ENCODE measurements around the gene MPPED1.

MPPED1 gene

DNA sequence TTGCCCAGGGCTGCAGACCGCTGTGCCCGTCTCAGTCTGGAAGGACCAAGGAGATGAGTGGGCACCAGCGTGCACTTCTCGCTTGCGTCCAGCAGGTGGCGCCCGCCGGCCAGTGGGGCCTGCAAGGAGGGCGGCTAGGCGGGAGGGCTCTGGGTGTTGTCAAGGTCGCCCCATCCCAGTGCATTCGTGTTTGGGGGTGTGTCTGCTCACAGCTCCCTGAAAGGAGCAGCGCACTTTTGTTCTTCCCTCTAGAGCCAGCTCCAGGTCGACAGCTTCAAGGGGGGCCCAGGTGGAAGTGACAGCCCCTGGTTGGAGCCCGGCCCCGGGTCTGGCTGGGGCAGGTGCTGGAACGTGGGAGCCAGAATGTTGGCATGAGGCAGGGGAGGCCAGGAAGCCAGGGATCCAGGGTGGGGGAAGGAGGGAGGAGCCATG is 23.4 kb upstream of the MPPED1 start:
- TF ChIP-seq, protein P1, sequence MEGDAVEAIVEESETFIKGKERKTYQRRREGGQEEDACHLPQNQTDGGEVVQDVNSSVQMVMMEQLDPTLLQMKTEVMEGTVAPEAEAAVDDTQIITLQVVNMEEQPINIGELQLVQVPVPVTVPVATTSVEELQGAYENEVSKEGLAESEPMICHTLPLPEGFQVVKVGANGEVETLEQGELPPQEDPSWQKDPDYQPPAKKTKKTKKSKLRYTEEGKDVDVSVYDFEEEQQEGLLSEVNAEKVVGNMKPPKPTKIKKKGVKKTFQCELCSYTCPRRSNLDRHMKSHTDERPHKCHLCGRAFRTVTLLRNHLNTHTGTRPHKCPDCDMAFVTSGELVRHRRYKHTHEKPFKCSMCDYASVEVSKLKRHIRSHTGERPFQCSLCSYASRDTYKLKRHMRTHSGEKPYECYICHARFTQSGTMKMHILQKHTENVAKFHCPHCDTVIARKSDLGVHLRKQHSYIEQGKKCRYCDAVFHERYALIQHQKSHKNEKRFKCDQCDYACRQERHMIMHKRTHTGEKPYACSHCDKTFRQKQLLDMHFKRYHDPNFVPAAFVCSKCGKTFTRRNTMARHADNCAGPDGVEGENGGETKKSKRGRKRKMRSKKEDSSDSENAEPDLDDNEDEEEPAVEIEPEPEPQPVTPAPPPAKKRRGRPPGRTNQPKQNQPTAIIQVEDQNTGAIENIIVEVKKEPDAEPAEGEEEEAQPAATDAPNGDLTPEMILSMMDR (IDR thresholded peaks at IDR 0.05): peak; percentile 99

DNA sequence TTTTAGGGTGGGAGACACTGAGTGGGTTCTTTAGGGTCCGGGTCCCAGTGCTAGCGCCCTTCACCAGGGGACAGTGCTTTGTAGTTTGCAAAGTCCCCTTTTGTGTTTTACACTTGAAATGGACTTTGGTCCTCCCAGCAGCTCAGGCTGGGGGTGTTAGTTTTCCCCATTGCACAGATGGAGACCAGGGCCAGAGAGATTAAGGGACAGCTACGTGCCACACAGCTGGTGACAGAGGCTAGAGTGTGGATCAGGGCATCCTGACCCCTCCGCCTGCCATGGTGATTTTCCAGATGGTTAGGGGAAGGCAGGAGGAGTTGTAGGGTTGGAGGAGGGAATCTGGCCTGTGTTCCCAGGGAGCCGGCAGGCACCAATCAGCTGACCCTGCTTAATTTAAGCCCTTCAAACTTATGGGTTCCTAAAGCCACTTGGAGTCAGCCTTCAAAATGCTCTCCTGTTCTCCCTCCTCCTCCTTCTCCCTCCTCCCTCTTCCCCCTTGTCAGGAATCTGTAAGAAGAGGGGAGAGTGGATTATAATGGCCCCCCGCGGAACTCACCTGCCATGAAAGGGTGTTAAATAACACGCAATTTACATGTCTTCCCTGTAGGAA is 22.5 kb upstream of the MPPED1 start:
- TF ChIP-seq, protein P1 (IDR thresholded peaks at IDR 0.05): no peak

DNA sequence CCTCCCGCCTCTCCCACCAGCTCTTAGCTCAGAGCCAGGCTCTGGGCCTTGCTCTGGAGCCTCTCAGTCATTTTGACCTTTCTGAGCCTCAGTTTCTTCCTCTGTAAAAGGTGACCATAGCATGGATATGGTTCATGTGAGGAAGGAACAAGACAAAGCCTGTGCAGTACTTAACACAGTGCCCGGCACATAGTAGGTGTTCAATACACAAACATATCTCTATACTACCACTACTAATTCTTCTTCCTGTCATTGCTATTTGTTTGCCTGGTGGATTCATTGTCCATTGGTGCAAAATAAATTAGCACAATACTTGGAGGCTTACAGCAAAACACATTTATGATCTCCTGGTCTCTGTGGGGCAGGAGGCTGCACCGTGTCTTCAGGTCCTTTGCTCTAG is 21.6 kb upstream of the MPPED1 start:
- TF ChIP-seq, protein P1 (IDR thresholded peaks at IDR 0.05): no peak

DNA sequence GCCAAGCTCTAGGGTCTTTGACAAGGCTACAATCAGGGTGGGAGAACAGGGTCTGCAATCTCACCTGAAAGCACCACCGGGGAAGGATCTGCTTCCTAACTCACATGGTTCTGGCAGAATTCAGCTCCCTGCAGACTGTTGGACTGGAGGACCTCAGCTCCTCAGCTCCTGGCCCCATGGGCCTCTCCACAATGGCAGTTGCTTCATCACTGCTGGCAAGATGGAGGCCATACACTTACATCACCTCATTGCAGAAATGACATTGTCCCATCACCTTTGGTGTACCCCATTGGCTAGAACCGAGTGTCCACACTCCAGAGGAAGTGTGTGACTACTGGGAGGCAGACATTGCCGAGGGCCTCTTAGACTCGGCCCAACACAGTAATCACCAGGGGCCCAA is 20.9 kb upstream of the MPPED1 start:
- TF ChIP-seq, protein P1 (IDR thresholded peaks at IDR 0.05): no peak

DNA sequence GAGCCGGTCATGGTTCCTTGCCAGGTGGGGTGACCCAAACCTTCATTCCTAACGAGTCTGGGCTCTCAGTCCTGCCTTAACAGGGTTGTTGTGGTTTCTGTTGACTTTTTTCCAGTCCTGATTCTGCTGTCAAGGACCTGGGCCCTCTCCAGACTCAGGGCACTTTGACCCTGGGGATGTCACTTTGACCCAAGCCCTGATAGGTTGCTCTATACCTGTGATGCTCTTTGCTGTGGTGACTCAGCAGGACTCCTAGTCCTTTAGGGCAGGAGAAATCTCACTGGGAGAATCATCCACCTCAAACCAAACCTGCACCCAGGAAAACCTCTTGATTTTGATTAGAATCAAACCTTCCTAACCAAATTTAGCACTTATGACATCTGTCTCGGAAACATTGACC is 20.5 kb upstream of the MPPED1 start:
- TF ChIP-seq, protein P1 (IDR thresholded peaks at IDR 0.05): no peak

DNA sequence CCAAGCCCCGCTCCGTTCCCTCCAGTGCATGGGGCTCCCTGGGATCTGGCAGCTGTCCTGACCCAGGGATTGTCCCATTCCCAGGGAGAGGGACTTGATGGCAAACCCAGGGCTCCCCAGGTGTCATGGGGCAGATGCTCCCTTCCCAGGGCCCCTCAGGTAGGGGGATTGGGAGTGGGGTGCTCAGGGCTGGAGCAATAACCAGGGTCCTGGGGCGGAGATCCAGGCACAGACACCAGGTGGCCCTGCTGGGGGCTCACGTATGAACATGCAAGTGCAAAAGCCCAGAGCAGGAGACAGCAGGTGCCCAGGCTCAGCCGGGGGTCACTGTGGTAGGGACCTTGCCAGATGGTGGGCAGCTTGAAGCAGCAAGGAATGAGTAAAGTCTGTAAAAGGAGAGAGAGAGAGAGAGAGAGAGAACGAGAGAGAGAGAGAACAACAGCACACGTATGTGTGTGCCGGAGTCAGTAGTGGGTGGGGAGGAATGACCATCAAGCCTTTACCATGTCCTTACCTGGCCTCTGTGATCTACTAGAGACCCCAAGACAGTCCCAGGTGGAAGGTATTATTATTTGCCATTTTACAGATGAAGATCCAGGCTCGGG is 19.3 kb upstream of the MPPED1 start:
- TF ChIP-seq, protein P1 (IDR thresholded peaks at IDR 0.05): no peak

DNA sequence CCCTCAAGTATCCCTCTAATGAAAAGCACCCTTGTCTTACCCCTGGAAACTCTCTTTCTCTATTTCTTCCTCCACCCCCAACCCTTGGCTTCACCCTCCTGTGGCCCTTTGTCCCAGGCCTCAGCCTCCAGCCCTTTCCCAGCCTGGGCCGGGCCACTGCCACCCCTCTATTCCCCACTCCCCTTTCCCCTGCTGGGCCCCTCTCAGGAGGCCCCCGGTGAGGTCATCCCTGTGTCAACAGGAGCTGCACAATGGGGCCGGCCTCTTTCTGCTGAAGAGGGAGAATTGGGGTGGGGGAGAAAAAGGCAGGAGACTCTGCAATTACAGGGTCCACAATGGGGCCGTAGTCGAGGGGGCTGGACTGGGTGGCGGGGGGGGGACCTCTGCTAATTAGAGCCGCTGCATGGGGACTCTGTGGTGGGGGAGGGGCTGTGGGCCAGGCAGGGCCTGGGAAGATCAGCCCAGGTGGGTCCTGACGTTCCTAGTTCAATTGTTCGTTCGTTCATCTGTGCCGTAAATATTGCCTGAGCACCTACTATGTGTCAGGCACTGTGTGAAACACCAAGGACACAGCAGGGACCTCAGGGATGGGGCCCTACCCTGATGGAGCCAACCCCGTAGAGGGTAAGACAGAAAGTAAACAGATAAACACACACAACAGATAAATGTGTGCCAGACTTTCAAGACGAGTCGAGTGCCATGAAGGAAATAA is 18.5 kb upstream of the MPPED1 start:
- TF ChIP-seq, protein P1 (IDR thresholded peaks at IDR 0.05): no peak

Measured in LNCAP (cell line).